Measurements from ENCODE around the gene C2CD3.
A peak's percentile ranks its signal among the peaks of the same experiment; 100 is the strongest.
"Not testable (repeated sequence)": the region's sequence is repeated elsewhere in the genome, so short reads cannot be mapped to it uniquely, and the experiment has no call there.

The C2CD3 gene

DNA sequence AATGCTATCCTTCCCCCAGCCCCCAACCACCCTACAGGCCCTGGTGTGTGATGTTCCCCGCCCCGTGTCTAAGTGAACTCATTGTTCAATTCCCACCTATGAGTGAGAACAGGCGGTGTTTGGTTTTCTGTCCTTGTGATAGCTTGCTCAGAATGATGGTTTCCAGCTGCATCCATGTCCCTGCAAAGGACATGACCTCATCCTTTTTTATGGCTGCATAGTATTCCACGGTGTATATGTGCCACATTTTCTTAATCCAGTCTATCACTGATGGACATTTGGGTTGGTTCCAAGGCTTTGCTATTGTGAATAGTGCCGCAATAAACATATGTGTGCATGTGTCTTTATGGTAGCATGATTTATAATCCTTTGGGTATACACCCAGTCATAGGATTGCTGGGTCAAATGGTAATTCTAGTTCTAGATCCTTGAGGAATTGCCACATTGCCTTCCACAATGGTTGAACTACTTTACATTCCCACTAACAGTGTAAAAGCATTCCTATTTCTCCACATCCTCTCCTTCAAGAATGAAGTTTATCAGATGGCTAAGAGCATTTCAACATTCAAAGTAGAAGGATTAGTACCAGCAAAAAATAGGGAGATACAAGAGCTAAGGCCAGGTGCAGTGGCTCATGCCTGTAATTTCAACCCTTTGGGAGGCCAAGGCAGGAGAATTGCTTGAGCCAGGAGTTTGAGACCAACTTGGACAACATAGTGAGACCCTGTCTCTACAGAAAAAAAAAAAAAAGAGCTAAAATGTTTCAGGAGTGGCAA, 50.4 kb downstream of the C2CD3 start:
- DNase-seq (ENCODE audit: low spot score) = not testable (repeated sequence)

DNA sequence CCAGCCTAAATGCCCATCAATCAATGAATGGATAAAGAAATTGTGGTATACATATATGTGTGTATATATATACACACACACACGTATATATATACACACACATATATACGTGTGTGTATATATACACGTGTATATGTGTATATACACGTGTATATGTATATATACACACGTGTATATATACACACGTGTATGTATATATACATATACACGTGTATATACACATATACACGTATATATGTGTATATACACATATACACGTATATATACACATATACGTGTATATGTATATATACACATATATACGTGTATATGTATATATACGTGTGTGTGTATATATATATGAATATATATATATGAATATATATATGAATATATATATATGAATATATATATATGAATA, 54.1 kb downstream of the C2CD3 start:
- no peak for DNase-seq (ENCODE audit: low spot score)

DNA sequence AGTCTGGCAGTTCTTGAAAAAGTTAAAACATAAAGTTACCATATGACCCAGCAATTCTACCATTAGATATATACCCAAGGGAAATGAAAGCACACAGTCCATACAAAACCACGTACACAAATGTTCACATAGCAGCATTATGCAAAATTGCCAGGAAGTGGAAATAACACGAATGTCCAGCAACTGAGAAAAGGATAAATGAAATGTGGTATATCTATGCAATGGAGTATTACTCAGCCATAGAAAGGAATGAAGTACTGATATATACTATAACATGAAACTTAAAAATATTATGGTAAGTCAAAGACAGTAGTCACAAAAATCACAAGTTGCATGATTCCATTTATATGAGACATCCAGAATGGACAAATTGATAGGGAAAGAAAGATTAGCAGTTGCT, 57.9 kb downstream of the C2CD3 start:
- DNase-seq (ENCODE audit: low spot score) = no peak

DNA sequence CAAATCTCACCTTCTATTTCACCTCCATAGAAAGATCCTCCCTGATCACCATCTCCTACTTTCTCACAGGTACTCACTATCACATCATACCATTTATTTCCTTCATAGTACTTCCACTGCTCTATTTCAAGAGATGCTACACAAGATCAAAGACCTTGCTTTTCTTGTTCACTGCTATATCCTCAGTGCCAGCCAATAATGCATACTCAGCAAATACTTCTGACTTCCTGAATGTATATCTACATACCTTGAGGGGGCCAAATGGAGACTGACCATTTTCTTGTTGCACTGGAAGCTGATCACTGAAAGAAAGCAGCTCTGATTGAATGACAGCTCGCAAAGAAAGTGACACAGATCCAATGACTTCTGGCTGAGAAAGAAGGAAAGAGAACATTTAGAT, 64.7 kb downstream of the C2CD3 start:
- DNase-seq (ENCODE audit: low spot score) = no peak

DNA sequence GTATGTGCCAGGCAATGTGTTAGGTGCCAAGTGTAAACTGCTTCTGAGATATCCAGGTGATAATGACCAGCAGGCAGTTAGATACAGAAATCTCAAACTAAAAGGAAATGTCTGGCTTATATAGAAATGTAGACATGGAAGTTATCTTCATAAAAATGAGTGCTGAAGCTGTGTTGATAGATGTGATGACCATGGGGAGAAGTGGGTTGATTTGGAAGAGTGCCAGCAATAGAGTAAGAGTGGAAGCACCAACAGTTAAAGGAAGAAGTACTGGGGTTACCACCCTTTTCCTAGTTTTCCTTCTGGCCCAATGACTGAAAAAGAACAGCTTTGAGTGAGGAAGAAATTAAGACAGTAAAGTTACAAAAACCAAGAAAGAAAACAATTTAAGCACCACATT, 68.5 kb downstream of the C2CD3 start:
- DNase-seq (ENCODE audit: low spot score) = no peak

DNA sequence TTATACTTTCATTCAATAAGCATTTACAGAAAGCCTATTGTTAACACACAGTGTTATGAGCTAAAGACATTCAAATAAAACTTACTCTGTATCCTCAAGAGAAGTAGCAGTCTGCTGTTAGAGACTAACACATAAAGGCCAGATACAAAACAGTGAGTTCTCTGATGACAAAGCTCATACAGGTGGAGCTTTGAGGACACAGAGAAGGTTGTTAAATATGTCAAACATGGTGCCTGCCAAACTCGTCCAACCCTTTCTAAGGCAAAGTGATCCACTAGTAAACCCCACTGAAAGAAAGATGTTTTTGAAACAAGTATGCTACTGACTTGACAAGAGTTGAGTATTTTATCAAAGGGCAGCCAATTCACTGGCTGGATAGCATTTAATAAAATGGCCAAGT, 70.1 kb downstream of the C2CD3 start:
- DNase-seq (ENCODE audit: low spot score) = no peak

DNA sequence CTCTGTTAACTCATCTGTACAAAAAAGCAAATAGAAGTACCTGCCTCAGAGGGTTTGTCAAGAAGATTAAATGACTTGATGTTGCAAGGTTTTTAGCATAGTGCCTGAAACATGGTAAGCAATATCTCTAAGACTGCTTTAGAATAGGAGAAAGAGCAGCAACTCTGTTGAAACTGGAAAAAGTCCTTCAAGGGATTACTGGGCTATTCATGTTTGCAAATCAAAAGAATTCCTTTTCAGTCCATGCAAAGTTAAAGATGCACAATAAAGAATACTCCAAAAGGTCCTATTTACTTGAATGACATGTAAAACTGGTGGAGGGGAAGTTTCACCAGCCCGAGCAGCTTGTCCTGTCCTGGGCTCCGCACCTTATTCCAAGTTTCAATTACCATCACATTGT, 70.6 kb downstream of the C2CD3 start:
- no peak for DNase-seq (ENCODE audit: low spot score)

DNA sequence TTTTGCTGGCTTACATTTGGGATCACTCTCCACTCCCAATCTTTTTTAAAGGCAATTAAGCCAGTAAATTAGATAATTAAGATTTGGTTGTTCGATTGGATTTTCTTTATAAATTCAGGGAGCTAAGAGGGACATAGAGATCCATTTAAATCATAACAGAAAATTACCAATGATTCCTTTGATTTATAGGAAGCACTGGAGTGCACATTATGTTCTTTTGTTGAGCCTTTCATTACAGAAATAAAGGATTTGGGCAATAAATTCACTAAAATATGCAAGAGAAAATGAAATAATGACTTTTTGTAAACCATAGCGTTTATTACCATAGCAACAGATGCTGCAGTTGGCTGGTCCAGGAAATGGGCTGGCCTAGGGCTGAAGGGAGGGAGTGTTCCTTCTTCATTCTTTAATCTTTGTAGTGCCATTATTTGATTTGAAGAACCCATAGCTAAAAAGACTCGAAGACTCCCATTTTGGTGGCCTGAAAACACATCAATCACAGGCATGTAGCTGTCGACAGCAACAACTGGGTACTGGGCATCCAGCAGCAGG, 73.0 kb downstream of the C2CD3 start:
- no peak for DNase-seq (ENCODE audit: low spot score)

DNA sequence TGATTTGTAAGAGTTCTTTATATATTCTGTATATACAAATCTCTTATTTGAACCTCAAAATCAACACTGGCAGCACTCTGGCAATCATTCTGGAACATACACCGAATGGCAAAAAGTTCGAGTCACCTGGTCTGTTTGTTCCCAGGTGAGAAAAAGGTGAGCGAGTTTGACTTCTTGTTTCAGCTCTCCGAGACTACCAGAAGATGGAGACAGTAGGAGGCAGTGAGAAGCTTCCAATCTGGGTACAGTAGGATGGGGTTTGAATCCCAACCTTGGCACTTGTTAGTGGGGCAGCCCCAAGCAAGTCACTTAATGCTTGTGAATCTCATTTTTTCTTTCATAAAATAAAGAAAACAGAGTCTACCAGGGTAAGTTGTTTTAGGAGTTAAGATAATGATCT, 76.4 kb downstream of the C2CD3 start:
- DNase-seq (ENCODE audit: low spot score) = no peak

DNA sequence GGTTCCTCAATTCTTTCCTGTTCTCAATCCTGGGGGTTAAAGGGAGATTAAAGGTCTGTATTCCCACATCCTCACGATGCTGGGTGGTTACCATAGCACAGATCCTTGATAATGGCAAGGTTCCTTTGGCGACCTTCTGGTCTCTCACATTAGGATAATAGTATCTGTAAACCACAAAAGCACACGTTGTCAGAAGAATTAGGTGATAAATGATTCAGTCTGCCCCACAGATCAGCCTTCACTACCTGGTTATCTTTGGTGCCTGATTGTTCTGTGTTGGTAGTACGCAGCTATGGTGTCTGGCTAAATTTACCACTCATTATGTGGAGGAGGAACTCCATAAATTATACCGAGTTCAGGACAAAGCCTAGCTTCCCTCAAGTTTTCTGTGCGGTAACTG, 78.4 kb downstream of the C2CD3 start:
- no peak for DNase-seq (ENCODE audit: low spot score)

DNA sequence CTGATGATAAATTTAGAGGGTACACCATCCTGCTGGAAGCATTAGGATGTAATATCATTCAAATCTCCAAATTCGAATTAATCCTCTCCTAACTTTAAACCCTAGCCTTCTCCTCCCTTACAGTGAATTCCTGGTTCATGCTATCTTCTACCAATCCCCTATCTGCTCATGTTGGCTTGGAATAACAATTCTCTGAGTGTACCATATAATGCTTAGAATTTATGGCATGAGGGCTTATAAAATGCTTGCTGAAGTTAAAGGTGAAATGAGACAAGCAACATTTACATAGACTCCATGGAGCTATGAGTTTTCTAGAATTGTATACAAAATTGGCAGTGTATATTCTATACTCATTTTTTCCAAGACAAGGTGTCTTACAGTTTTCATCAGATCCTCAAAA, 79.3 kb downstream of the C2CD3 start:
- DNase-seq (ENCODE audit: low spot score) = no peak

DNA sequence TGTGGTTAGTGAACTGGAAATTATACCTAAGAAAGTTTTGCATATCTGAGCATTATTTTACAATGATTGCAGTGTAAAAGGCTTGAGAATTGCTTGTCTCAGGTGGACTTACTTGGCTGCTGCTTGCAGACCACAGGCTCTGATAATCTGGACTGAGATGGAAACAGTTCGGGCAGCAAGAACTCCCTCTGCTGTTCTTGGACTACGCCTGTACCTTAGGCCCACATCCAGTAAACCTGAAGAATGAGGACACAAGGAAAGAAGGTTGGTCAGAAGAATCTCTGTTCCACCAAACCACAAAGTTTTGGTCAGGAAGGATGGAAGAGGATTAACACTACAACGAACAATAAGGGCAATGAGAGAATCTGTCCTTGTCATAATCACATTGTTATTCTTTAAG, 80.1 kb downstream of the C2CD3 start:
- DNase-seq (ENCODE audit: low spot score) = peak; percentile 1

DNA sequence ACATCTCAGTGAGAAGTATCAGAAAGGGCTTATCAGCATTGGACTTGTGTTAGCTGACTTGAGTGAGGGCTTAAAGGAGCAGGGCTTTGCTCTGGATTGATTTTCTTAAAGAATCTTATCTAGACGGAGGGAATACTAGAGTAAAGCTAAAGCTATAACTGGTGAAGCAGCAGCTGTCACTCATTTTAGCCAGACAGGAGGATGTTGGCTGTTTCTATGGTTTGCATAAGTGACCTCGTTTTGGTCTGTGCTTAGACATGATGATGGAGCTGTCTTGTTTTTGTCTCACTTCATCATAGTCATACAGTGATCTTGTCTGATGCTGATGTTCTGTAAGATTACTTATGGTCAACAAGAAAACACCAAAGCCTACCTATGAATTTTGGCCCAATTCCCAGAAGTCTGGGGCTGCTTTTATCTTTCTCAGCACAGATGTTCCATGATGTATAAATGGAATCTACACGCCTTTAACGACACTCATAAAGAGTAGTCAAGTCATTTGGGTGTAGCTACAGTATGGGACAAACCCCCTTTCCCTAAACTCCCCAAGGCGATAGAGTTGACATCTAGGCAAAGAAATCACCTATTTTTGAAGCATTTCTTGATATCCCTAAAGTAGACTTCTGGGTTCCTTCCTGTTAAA, 84.4 kb downstream of the C2CD3 start:
- DNase-seq (ENCODE audit: low spot score) = peak; percentile 1

DNA sequence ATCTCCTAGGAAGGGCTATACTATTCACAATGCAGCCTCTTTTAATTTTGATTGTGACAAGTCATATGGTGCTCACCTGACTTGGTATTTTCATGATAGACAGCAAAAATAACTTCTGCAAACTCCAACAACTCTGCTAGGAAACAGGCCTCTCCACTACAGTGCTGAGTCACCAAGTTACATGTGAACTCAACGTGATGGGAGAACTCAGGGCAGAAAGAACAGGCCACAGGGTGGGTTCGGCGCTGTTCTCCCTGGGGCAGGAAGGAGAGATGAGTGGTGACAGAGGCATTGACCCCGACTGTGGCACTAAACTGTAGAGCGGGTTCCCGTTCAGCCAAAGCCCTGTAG, 85.3 kb downstream of the C2CD3 start:
- DNase-seq (ENCODE audit: low spot score) = peak; percentile 10

DNA sequence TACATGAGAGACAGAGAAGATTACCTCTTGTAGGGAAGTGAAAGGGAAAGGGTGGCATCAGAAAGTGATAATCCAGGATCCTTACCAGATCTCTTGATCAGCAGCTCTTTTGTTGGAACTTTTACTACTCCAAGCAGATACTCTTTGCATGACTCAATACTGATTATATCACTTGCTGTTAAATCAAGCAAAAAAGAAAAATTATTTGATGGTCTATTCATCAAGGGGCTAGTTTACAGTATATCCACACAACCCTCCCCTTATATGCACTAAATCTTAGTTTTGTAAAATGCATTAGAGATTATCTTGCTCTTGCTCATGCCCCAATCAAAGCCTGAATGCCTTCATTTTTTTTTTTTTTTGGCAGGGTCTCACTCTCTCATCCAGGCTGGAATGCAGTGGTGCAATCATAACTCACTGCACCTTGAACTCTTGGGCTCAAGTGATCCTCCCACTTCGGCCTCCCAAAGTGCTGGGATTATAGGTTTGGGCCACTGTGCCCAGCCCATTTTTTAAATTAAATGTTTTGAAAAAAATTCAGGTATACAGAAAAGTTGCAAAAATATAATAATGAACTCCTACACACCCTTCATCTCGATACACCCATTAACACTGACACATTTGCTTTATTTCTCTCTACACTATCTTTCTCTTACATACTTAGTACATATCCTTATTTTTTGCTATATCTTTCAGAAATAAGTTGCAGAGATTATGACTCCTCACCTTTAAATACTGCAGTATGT, 85.8 kb downstream of the C2CD3 start:
- DNase-seq (ENCODE audit: low spot score) = no peak

DNA sequence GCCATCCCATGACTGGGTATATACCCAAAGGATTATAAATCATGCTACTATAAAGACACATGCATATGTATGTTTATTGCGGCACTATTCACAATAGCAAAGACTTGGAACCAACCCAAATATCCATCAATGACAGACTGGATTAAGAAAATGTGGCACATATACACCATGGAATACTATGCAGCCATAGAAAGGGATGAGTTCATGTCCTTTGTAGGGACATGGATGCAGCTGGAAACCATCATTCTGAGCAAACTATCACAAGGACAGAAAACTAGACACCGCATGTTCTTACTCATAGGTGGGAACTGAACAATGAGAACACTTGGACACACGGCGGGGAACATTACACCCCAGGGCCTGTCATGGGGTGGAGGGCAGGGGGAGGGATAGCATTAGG, 86.9 kb downstream of the C2CD3 start:
- DNase-seq (ENCODE audit: low spot score) = not testable (repeated sequence)

DNA sequence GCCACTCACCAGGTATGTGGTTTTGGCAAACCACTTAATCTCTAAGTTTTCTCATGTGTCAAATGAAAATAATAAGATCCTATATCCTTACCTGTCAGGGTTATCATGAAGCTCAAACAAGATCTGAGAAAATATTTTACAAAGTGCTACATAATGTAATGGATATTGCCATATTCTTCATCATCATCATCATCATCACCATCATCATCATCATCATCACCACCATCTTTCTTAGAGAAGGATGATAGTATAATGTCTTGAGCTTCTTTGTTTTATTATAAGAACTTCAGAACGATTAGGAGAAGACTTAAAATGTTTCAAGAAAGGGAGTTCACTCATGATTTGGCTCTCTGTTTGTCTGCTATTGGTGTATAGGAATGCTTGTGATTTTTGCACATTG, 89.4 kb downstream of the C2CD3 start:
- no peak for DNase-seq (ENCODE audit: low spot score)

DNA sequence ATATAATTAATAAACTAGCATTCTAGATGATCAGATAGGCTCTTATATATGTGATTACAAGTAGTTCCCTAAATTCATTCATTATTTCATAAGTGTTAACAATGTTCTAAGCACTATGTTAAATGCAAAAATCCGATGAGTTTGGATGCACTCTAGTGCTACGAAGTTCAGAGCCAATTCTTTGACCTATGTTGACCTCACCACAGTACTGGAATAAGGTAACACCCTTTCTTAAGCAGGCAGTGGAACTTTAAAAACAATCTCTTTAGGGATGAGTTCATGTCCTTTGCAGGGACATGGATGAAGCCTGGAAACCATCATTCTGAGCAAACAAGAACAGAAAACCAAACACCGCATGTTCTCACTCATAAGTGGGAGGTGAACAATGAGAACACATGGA, 93.6 kb downstream of the C2CD3 start:
- DNase-seq (ENCODE audit: low spot score) = no peak

DNA sequence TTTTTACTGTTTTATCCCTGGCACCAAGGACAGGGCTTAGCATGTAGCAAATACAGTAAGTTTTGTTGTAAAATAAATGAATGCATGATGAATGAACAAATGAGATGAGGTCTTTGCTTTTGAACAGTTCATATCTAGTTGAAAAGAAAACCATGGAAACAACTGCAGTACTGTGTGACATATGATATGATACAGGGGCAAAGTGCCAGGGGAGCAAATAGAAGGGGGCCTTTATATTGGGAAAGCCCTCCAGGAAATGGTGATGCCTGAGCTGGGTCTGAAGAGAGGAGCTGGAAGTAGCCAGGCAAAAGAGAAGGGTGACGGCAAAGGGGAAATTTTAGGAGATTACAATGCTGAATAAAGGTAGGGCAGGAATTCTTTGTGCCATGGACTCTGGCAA, 98.1 kb downstream of the C2CD3 start:
- DNase-seq (ENCODE audit: low spot score) = no peak

DNA sequence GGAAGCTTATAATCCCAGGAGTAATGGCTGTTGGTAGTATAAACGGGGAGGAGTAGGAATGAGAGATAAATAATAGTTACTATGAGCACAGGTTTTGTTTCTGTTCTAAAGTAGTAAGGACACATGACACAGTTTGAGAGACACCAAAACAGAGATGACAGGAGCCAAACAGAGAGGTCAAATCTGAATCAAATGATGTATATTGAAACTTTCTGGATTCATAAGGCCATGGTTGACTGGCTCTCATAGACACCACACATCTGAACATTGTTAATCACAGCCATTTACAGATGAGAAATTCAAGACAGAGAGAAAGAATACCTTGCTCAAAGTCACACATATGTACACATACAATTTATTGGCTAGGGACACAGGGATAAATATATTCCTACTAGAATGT, 98.5 kb downstream of the C2CD3 start:
- peak; percentile 52 for DNase-seq (ENCODE audit: low spot score)

DNA sequence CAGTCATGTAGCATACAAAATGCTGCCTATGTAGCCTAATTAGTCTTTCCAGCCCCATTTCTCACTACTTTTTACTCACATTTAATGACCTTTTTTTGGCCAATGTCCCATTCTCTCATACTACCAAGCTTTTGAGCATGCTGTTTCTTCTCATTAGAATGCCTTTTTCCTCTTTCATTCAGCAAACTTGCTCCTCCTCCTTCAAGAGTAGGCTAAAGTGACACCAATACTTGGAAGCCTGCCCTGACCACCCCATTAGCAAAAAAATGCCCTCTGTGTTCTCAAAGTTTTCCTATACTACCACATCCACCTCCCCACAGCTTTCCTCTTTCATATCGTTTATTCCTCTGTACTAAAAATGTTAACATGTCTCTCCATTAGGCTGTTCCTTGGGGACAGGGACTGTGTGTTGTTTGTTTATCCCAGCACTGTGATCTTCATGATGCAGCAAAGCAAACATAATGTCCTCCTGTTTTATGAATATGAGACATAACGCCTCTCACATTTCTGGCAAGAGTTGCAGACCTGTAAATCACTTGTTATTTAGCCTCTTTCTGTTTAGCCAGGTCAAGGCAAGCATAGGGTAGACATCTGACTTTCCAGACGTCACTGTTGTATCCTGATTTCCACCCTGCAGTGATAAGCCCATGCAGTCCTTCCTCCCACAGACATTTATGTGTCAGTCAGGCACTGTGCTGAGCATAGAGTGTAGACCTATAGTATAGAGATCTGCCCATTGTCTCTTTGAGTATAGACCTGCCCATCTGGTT, 99.9 kb downstream of the C2CD3 start:
- DNase-seq (ENCODE audit: low spot score) = no peak

Data from activated CD4-positive, alpha-beta T cell treated with anti-CD3 and anti-CD28 coated beads, Interleukin-2, Interleukin-4, amounts not matched to agents 100 ng/mL and 50 ng/mL, durations not matched to agents 16 hours and 8 hours (primary cell).